ENCODE measurements around the gene CHAMP1.
A peak's percentile ranks its signal among the peaks of the same experiment; 100 is the strongest.

CHAMP1 gene

DNA sequence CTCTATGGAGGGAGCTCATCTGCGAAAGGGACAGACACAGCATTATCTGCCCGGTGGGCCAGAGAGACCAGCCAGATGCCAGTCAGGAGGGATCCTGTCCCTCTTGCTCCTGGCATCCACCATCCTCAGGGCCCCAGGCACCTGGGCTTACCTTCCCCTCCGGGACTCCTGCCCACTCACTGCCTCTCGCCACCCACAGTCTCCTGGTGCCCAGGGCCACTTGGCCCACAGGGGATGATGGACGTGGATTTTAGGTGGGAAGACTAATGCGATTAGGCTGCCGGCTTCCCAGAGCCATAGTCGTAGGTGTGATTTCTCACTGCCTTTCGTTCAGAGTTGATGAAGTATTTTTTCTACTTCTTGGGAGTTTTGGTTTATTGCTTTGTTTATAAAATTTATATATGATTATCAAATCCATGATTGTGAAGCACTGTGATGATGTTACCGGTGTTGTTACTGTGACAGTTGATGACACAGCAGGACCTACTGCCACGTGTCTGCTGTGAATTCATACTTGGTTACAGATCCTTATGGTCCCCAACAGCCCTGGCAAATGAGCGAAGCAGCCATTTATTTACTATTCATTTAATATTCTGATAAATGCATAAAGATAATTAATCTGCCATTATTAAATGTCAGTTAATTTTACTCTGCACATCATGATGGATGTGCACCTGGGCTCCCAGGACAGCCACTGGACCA lies 14.5 kb upstream of the CHAMP1 start:
- no peak for DNase-seq
- Histone ChIP-seq H3K27me3 (replicated peaks; ENCODE audit: control insufficient read depth, insufficient read depth, low read length, poor library complexity, severe bottlenecking) (no peaks in the 10 kb centered on the region), H3K27ac (ENCODE audit: insufficient read depth, low read length, poor library complexity, severe bottlenecking) (no peak overlapping the region), H3K4me3 (ENCODE audit: insufficient read depth, low read depth, low read length, poor library complexity, severe bottlenecking) (no peak overlapping the region), H3K36me3 (ENCODE audit: control insufficient read depth, insufficient read depth, low read length) (peaks cover 48% of the 10 kb centered on the region), H3K4me1 (ENCODE audit: control insufficient read depth, insufficient read depth, low read length, poor library complexity, severe bottlenecking) (no peaks in the 10 kb centered on the region), H3K9me3 (ENCODE audit: control insufficient read depth, low read length) (no peaks in the 10 kb centered on the region)

DNA sequence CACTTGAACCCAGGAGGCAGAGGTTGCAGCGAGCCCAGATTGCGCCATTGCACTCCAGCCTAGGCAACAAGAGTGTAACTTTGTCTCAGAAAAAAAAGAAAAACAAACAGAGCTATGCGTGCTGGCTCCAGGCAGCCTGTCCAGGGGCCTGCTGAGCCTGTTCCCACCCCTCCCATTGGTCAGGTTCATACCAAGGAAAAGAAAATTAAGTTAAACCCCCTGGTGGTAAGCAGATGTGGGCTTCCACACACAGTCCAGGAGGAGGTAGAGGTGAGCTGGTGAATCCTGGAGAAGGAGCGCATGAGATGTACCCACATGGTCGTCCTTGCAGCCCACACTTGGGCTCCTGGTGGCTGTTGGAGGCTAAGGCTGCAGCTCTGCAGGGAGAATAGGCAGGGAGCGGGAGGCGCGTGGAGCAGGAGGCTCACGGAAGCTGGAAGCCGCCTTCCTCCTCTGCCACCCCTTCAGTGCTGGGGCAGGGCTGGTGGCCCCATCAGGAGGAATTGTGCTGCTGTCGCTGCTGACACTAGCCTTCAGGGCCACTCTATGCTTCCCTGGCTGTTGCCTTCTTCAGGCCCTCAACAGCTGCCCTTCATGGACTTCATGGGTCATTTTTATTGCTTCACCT lies 10.5 kb upstream of the CHAMP1 start:
- DNase-seq, result no peak
- Histone ChIP-seq H3K36me3 (ENCODE audit: control insufficient read depth, insufficient read depth, low read length) (peaks cover 38% of the 10 kb centered on the region), H3K27me3 (replicated peaks; ENCODE audit: control insufficient read depth, insufficient read depth, low read length, poor library complexity, severe bottlenecking) (no peaks in the 10 kb centered on the region), H3K4me3 (ENCODE audit: insufficient read depth, low read depth, low read length, poor library complexity, severe bottlenecking) (no peak overlapping the region), H3K4me1 (ENCODE audit: control insufficient read depth, insufficient read depth, low read length, poor library complexity, severe bottlenecking) (no peaks in the 10 kb centered on the region), H3K9me3 (ENCODE audit: control insufficient read depth, low read length) (no peaks in the 10 kb centered on the region), H3K27ac (ENCODE audit: insufficient read depth, low read length, poor library complexity, severe bottlenecking) (no peak overlapping the region)

DNA sequence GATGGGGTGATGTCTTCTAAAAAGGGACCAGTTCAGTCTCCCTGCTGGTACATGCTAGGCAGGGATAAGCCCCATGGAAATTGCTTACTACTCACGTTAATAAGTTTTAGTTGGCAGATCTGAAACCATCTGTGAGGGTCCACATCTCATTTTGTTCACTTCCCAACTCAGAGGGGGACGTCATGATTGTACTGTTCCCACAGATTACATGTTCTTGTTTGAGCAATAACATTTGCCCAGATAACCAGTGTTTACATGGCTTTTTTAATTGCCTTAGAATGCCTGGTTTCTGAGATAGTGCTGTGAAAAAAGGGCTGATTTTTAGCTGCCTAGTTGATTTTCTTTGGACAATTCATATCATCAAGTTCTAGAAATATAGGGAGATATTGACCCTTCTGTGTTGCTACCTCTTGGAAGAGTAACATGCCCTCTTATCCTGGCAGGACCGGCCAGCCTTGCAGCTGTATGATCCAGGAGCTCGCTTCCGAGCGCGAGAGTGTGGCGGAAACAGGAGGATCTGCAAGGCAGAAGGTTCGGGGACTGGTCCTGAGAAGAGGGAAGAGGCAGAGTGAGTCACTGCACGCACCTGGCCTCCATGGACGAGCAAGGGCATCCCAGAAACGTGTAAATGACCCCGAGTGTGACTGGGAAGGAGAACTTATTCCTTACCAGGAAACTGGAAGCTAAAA lies 9.8 kb upstream of the CHAMP1 start:
- Histone ChIP-seq H3K4me1 (ENCODE audit: control insufficient read depth, insufficient read depth, low read length, poor library complexity, severe bottlenecking) (no peaks in the 10 kb centered on the region), H3K4me3 (ENCODE audit: insufficient read depth, low read depth, low read length, poor library complexity, severe bottlenecking) (no peak overlapping the region), H3K27me3 (replicated peaks; ENCODE audit: control insufficient read depth, insufficient read depth, low read length, poor library complexity, severe bottlenecking) (no peaks in the 10 kb centered on the region), H3K36me3 (ENCODE audit: control insufficient read depth, insufficient read depth, low read length) (peaks cover 33% of the 10 kb centered on the region), H3K9me3 (ENCODE audit: control insufficient read depth, low read length) (no peaks in the 10 kb centered on the region), H3K27ac (ENCODE audit: insufficient read depth, low read length, poor library complexity, severe bottlenecking) (no peak overlapping the region)
- DNase-seq, result no peak

DNA sequence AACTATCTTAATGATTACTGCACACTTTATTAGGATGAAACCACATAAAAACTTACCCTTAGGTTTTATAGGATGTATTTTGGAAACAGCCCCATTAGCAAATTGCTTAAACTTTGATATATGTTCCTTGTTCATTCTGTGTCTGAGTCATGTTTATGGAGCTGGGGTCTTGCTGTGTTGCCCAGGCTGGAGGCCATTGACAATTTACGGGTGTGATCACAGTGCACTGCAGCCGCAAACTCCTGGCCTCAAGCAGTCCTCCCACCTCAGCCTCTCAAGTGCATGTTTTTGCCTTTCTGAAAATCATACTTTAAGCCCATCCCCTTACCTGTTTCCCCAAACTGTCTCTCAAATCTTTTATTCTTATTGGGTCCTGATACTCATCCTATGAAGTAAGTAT lies 5.2 kb upstream of the CHAMP1 start:
- no peak overlapping the region for H3K27ac ChIP-seq (ENCODE audit: insufficient read depth, low read length, poor library complexity, severe bottlenecking)
- no peaks in the 10 kb centered on the region for H3K9me3 ChIP-seq (ENCODE audit: control insufficient read depth, low read length)
- DNase-seq, result no peak

DNA sequence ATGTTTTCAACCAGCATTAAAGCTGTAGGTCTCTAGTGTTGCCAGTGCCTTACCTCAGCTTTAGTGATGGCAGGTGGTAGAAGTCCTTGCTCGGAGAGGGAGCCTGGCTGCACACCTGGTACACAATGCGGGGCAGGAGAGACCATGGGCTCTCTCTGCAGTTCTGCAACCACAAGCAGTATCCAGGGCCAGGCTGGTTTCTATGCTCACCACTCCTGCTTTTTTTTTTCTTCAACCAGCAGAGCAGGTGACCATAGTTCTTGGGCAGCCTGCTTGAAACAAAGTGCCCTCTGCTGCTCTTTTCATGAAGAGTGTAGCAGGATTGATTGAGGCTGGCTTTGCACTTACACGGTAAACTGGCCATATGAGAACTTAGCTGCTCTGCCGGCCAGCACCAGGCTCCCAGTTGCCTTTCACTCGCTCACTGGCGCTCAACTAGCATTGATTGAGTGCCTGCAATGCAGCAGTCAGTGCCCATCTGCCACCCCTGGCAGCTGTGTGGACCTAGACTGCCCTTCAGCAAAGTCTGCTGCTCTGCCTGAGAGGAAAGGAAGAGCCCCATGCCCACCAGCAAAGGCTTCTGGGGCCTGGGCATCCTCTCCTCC lies 4.4 kb upstream of the CHAMP1 start:
- Histone ChIP-seq H3K36me3 (ENCODE audit: control insufficient read depth, insufficient read depth, low read length) (no peaks in the 10 kb centered on the region), H3K4me1 (ENCODE audit: control insufficient read depth, insufficient read depth, low read length, poor library complexity, severe bottlenecking) (peaks cover 5% of the 10 kb centered on the region), H3K27me3 (replicated peaks; ENCODE audit: control insufficient read depth, insufficient read depth, low read length, poor library complexity, severe bottlenecking) (no peaks in the 10 kb centered on the region), H3K4me3 (ENCODE audit: insufficient read depth, low read depth, low read length, poor library complexity, severe bottlenecking) (no peak overlapping the region), H3K9me3 (ENCODE audit: control insufficient read depth, low read length) (no peaks in the 10 kb centered on the region), H3K27ac (ENCODE audit: insufficient read depth, low read length, poor library complexity, severe bottlenecking) (no peak overlapping the region)
- no peak for DNase-seq

More for the DNA sequence above, 5.2 kb upstream of the CHAMP1 start:
- Histone ChIP-seq H3K4me3 (ENCODE audit: insufficient read depth, low read depth, low read length, poor library complexity, severe bottlenecking) (no peak overlapping the region), H3K4me1 (ENCODE audit: control insufficient read depth, insufficient read depth, low read length, poor library complexity, severe bottlenecking) (peaks cover 5% of the 10 kb centered on the region), H3K27me3 (replicated peaks; ENCODE audit: control insufficient read depth, insufficient read depth, low read length, poor library complexity, severe bottlenecking) (no peaks in the 10 kb centered on the region), H3K36me3 (ENCODE audit: control insufficient read depth, insufficient read depth, low read length) (peaks cover 2% of the 10 kb centered on the region)

DNA sequence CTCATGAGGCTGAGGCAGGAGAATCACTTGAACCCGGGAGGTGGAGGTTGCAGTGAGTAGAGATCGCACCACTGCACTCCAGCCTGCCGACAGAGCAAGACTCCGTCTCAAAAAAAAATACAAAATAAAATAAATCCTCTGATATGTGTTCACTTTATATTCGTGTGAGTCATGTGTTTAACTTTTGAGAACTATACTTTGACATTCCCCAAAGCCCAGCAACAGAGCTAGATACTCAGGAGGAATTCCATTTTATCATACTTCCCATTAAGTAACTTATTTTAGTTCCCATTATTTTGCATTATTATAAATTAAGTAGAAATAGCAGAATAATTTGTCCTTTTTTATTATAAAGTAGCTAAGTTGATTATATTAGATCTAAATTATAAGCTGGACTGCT lies 3.3 kb upstream of the CHAMP1 start:
- no peak overlapping the region for H3K4me3 ChIP-seq (ENCODE audit: insufficient read depth, low read depth, low read length, poor library complexity, severe bottlenecking)
- H3K36me3 ChIP-seq (ENCODE audit: control insufficient read depth, insufficient read depth, low read length), result no peaks in the 10 kb centered on the region
- no peak overlapping the region for H3K27ac ChIP-seq (ENCODE audit: insufficient read depth, low read length, poor library complexity, severe bottlenecking)
- no peaks in the 10 kb centered on the region for H3K9me3 ChIP-seq (ENCODE audit: control insufficient read depth, low read length)
- DNase-seq, result no peak
- no peaks in the 10 kb centered on the region for H3K27me3 ChIP-seq (replicated peaks; ENCODE audit: control insufficient read depth, insufficient read depth, low read length, poor library complexity, severe bottlenecking)
- H3K4me1 ChIP-seq (ENCODE audit: control insufficient read depth, insufficient read depth, low read length, poor library complexity, severe bottlenecking), result peaks cover 11% of the 10 kb centered on the region

DNA sequence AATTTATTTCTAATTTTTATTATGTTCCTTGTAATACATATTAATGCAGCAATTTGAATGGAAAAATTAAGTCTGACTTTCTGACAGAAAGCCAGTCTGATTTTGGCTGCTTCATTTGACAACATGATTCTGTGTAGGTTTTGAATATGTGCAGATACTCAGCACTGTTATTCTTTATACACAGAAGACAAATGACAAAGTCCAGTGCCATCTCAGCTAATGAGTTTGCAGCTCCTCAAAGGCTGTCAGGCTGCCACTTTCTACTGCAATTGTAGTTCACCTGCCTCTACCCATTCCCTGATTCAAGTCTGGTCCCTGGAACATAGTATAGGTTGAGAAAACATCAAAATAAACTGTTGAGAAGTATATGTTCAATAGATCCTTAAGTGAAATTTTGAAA lies 2.9 kb upstream of the CHAMP1 start:
- H3K9me3 ChIP-seq (ENCODE audit: control insufficient read depth, low read length), result no peaks in the 10 kb centered on the region
- no peaks in the 10 kb centered on the region for H3K36me3 ChIP-seq (ENCODE audit: control insufficient read depth, insufficient read depth, low read length)
- H3K4me3 ChIP-seq (ENCODE audit: insufficient read depth, low read depth, low read length, poor library complexity, severe bottlenecking), result no peak overlapping the region
- peaks cover 11% of the 10 kb centered on the region for H3K4me1 ChIP-seq (ENCODE audit: control insufficient read depth, insufficient read depth, low read length, poor library complexity, severe bottlenecking)
- H3K27ac ChIP-seq (ENCODE audit: insufficient read depth, low read length, poor library complexity, severe bottlenecking), result no peak overlapping the region
- no peak for DNase-seq
- H3K27me3 ChIP-seq (replicated peaks; ENCODE audit: control insufficient read depth, insufficient read depth, low read length, poor library complexity, severe bottlenecking), result no peaks in the 10 kb centered on the region

DNA sequence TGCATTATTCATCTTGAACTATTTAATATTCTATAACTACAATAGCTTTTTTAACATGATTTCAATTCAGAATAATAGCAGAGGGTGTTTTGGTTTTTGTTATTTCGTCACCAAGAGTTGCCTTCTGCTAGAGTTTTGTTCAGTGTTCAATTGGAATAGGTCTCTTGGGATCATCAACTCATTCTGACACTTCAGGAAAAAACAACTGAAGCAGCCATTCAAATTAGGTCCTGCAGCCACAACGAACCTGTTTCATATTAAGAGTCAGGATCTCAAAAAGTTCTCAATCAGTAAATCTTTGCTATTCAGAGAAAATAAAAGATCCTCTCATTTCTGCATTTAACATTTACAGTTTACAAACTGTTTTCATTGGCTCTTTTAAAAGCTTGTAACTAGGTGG lies 2.4 kb upstream of the CHAMP1 start:
- no peak overlapping the region for H3K4me3 ChIP-seq (ENCODE audit: insufficient read depth, low read depth, low read length, poor library complexity, severe bottlenecking)

DNA sequence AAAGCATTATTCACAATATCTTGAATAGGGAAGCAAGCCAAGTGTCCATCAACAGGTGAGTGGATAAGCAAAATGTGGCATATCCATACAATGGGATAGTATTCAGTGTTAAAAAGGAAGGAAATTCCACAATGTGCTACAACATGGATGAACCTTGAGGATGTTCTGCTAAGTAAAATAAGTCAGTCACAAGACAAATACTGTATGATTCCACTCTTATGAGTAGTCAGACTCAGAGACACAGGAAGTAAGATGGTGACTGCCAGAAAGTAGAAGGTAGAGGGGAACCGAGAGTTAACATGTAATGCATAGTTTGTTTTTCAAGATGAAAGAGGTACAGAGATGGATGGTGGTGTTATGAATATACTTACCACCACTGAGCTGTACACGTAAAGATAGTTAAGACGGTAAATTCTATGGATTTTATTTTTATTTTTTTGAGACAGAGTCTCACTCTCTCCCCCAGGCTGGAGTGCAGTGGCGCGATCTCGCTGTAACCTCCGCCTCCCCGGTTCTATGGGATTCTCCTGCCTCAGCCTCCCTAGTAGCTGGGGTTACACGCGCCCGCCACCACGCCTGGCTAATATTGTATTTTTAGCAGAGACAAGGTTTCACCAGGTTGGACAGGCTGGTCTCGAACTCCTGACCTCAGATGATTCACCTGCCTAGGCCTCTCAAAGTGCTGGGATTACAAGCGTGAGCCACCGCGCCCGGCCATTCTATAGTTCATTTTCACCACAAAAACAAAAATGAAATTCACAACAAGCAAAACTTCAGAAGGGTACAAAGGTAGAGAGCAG lies 1.0 kb upstream of the CHAMP1 start:
- Histone ChIP-seq H3K4me3 (ENCODE audit: insufficient read depth, low read depth, low read length, poor library complexity, severe bottlenecking) (peak overlapping the region; percentile 60), H3K9me3 (ENCODE audit: control insufficient read depth, low read length) (no peaks in the 10 kb centered on the region), H3K36me3 (ENCODE audit: control insufficient read depth, insufficient read depth, low read length) (no peaks in the 10 kb centered on the region), H3K4me1 (ENCODE audit: control insufficient read depth, insufficient read depth, low read length, poor library complexity, severe bottlenecking) (peaks cover 11% of the 10 kb centered on the region), H3K27me3 (replicated peaks; ENCODE audit: control insufficient read depth, insufficient read depth, low read length, poor library complexity, severe bottlenecking) (no peaks in the 10 kb centered on the region), H3K27ac (ENCODE audit: insufficient read depth, low read length, poor library complexity, severe bottlenecking) (peak overlapping the region; percentile 69)
- no peak for DNase-seq

More for the DNA sequence above, 2.4 kb upstream of the CHAMP1 start:
- Histone ChIP-seq H3K36me3 (ENCODE audit: control insufficient read depth, insufficient read depth, low read length) (no peaks in the 10 kb centered on the region), H3K27ac (ENCODE audit: insufficient read depth, low read length, poor library complexity, severe bottlenecking) (no peak overlapping the region), H3K4me1 (ENCODE audit: control insufficient read depth, insufficient read depth, low read length, poor library complexity, severe bottlenecking) (peaks cover 11% of the 10 kb centered on the region), H3K9me3 (ENCODE audit: control insufficient read depth, low read length) (no peaks in the 10 kb centered on the region), H3K27me3 (replicated peaks; ENCODE audit: control insufficient read depth, insufficient read depth, low read length, poor library complexity, severe bottlenecking) (no peaks in the 10 kb centered on the region)
- DNase-seq, result no peak

Measured in effector memory CD4-positive, alpha-beta T cell (primary cell).